Stimulated activated CD4-positive, alpha-beta T cell treated with anti-CD3 and anti-CD28 coated beads, TNF-alpha, amount 100 ng/mL, for 1 hour (primary cell): Measurements from ENCODE around the gene CRAT.

ENCODE experiments used
- DNase-seq, 3 donors: peaks; one replicate each; pipeline ENCODE4 v3.0.0-alpha.2; 2020; ENCODE audit warnings: low read depth in 3 of 3, low spot score in 1 of 3

Gene CRAT

GRCh38 chr9:129094387-129095169 is 16.0 kb downstream of the CRAT start:
- no peak for DNase-seq

DNA sequence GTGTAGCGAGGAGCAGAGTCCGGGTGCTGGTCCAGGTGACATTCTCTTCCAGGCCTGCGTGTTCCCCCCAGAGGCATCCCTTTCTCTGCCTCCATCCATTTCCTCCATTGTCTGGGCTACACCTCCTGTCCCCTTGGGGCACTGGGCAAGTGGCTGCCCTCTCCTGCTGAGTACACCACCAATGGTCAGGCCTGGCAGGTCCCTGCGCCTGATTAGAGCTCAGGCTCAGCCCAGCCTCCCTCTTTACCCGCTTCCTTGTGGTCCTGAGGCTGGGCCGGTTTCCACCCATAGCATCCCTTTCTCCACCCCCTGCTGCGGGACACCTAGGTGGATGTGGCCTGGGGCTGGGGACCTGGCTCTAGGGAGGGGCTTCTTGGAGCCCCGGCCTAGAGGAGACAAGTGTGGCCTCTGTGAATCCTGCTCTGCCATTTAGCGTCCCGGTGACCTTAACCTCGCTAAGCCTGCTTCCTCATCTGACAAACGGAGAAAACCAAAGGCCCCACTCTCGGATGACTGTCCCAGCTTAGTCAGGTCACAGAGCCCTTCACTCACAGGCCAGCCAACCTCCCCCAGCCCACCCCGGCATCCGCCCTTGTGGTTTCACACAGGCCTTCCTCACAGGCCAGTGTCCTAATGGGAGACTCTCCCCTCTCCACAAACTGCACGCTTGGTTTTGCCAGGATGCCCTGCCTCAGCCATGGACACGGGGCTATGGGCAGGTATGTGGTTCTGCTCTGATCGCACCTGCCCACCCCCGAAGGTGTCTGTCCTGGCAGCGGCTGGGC is 16.8 kb downstream of the CRAT start:
- no peak for DNase-seq

- DNase-seq, result no peak
These were observed 21.3 kb downstream of the CRAT start for GRCh38 chr9:129089246-129089645.

DNA sequence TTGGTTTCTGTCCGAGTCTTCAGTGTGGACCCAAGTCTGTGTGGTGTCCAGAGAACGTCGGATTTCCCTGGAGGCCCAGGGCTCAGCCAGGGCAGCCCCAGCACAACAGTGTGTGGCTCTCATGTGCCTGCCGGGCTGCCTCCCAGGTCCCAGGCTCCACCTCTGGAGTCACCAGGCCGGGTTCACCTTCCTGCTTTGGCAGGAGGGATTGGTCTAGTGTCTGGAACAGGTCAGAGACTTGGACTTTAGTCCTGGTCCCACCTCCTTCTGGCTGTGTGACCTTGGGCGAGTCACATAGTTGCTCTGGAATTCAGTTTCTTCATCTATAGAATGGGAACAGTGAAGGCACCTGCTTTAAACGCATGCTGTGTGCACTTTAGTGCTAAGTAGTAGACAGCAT is 26.5 kb downstream of the CRAT start:
- DNase-seq, result no peak

- DNase-seq, result no peak
These were observed 29.1 kb downstream of the CRAT start for GRCh38 chr9:129081388-129081904.

- peak; percentile 93 to 97 (median 97) for DNase-seq
These were observed 29.8 kb downstream of the CRAT start, which contains the start of gene DOLPP1 for GRCh38 chr9:129080601-129081387. Gene DOLPP1, plus strand, starts transcription at chr9:129081111. Its CDS starts 21 bp downstream, at chr9:129081132.

DNA sequence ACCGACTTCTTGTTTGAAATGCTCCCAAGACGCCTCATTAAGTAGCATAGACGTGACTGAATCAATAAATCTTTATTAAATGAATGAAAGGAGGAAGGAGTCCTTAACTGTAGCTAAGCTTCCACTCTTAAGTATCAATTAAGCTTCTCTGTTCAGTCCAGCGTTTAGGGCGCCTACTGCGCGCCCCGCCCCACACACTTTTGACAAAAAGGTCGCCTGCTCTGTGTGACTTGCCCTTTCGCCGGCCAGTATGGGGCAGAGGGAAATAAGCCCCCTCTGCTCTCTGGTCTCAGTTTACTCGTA is 30.3 kb downstream of the CRAT start:
- DNase-seq, result no peak

GRCh38 chr9:129079829-129080228 is 30.8 kb downstream of the CRAT start:
- DNase-seq, result no peak

- DNase-seq, result no peak
These were observed 31.7 kb downstream of the CRAT start for GRCh38 chr9:129078691-129079503.

DNA sequence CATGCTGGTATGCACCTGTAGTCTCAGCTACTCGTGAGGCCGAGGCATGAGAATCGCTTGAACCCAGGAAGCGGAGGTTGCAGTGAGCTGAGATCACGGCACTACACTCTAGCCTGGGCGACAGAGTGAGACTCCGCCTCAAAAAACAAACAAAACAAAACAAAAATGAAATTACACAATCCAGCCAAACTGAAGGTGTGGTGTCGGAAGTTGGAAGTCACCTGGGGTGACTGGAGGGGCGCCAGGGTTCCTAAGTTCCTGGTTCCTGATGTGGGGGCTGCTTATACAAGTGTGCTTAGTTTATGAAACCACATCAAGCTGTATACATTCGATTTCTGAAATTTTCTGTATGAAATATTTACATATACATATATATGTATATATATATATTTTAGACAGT is 33.4 kb downstream of the CRAT start:
- DNase-seq, result no peak

- no peak for DNase-seq
These were observed 34.0 kb downstream of the CRAT start for GRCh38 chr9:129076640-129077037.

- DNase-seq, result no peak
These were observed 34.5 kb downstream of the CRAT start for GRCh38 chr9:129075996-129076639.

GRCh38 chr9:129074106-129074505 is 36.5 kb downstream of the CRAT start:
- no peak for DNase-seq

DNA sequence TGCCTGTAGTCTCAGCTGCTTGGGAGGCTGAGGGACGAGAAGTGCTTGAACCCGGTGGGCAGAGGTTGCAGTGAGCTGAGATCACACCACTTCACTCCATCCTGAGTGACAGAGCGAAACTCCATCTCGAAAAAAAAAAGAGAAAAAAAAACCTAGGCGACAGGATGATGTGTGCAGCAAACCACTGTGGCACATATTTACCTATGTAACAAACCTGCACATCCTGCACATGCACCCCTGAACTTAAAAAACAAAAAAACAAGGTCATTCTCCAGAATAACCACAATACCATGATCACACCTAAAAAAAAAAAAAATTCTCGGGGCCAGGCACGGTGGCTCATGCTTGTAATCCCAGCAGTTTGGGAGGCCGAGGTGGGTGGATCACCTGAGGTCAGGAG is 37.2 kb downstream of the CRAT start:
- DNase-seq, result no peak

GRCh38 chr9:129072171-129072570 is 38.4 kb downstream of the CRAT start:
- no peak for DNase-seq

DNA sequence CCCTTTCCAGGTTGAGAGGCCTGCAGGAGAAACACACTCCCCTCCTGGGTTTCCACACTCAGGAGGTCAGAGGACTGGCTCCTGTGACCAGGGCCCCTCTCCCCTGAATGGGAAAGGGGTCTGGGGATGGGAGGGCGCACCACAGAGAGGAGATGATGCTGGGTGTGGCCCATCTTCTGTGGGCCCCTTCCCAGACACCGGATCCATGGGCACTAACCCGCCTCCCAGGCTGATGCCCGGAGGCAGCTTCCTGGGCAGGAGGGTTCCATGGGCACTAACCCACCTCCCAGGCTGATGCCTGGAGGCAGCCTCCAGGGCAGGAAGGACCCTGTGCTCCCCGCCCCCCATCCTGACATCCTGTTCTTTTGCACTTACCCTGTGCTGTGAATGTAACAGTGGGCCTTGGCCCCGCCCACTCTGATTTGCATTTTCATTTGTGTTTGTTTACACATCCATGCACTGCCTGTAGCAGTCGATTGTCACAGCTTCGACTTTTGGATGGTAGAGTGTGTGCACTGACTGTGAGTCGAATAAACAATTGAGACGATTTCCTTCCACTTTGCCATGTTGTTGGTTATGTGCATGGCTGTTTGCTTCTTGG is 39.0 kb downstream of the CRAT start:
- no peak for DNase-seq

- no peak for DNase-seq
These were observed 39.7 kb downstream of the CRAT start for GRCh38 chr9:129070696-129071525.

- no peak for DNase-seq
These were observed 40.5 kb downstream of the CRAT start for GRCh38 chr9:129069862-129070641.
